GM18499 (cell line): Measurements from ENCODE around the gene VSTM2A.
"Not testable (repeated sequence)": the region's sequence is repeated elsewhere in the genome, so short reads cannot be mapped to it uniquely, and the experiment has no call there.

Experiments used
- ATAC-seq: cut with Tn5 transposase; IDR thresholded peaks from one replicate; pipeline ENCODE4 v1.9.1; 2021; ENCODE audit warnings: moderate number of reproducible peaks; ENCODE audit not compliant: insufficient read depth, unreplicated experiment

VSTM2A gene

GRCh38 chr7:54541669-54542625 lies at the start of gene VSTM2A:
VSTM2A (plus strand) TSS chr7:54542375; CDS start chr7:54542731, 356 bp downstream.
- ATAC-seq: no peak

- ATAC-seq: not testable (repeated sequence)
Observed at GRCh38 chr7:54504531-54504930, 37.6 kb upstream of the VSTM2A start.

GRCh38 chr7:54529568-54529967 lies 12.6 kb upstream of the VSTM2A start:
- no peak for ATAC-seq

GRCh38 chr7:54538122-54538521 lies 4.1 kb upstream of the VSTM2A start:
- no peak for ATAC-seq

GRCh38 chr7:54543051-54543488 lies 895 bp downstream of the VSTM2A start:
- no peak for ATAC-seq

GRCh38 chr7:54544149-54544526 lies 2.0 kb downstream of the VSTM2A start:
- ATAC-seq: no peak

- no peak for ATAC-seq
Observed at GRCh38 chr7:54544527-54545240, 2.5 kb downstream of the VSTM2A start.

DNA sequence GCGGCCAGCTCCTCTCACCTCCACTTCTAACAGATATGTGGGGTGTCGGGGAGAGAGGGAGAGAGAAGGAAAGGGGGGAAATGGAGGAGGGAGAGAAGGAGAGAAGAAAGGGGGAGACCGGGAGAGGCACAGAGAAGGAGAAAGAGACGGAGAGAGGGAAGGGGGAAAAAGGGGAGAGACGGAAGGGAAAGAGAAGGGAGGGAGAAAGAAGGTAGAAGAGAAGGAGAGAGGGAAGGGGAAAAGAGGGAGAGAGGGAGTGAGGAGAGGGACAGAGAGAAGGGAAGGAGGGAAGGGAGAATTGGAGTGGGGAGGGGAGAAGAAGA lies 3.0 kb downstream of the VSTM2A start:
- no peak for ATAC-seq

- ATAC-seq: no peak
Observed at GRCh38 chr7:54546081-54546985, 4.2 kb downstream of the VSTM2A start.

GRCh38 chr7:54546986-54547314 lies 4.8 kb downstream of the VSTM2A start:
- no peak for ATAC-seq

GRCh38 chr7:54550471-54550870 lies 8.3 kb downstream of the VSTM2A start:
- ATAC-seq: no peak

DNA sequence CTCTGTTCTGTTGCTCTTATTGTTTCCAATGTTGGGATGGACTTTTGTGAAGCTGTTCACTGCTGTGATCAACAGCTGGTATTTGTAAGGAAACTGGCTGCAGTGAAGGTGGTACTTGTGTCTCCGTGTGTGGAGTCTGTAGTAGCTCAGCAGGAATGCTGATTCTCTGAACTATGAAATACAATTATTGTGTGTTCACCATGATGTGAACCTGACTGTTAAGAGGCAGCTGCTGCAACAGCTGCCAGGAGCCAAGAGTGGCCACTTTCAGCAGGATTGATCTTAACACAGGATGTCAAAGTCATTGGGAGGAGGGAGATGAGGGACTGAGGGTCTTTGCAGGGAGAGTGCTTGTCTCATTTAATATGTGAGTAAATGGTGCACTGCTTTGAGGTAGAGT lies 13.9 kb downstream of the VSTM2A start:
- no peak for ATAC-seq

DNA sequence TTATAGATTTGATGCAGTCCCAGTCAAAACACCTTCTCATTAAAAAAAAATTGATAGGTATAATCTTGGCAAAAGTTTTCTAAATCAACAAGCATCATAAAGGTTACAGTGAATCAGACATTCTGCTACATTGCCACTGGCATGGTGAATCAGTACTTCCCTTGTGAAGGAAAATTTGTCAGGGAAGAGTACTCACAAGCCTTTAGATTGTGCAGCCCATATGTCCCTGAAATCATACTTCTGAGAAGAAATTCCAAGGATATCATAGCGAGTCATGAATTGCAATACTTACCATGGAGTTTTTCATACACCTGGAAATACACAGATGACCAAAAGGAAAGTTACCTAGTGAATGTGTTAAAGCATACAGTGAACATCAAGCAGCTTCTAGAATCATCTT lies 17.2 kb downstream of the VSTM2A start:
- no peak for ATAC-seq

DNA sequence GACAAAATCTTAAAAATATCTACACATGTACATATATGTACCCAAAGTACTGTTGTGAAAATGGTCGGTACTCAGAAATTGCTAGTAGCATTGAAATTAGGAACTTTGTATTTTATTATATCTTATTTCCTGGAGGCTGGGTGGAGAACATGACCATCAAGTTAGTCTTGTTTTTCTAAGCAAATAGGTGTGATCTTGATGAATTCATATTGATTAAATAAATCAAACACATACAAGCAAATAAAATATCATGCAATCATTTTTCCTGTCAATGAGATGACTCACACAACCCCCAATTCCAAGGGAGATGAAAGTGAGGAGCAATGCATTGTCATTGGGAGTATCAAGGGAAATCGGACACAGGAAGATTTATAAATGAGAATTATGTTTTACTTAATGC lies 18.0 kb downstream of the VSTM2A start:
- ATAC-seq: no peak

- ATAC-seq: no peak
Observed at GRCh38 chr7:54560723-54561122, 18.5 kb downstream of the VSTM2A start.

DNA sequence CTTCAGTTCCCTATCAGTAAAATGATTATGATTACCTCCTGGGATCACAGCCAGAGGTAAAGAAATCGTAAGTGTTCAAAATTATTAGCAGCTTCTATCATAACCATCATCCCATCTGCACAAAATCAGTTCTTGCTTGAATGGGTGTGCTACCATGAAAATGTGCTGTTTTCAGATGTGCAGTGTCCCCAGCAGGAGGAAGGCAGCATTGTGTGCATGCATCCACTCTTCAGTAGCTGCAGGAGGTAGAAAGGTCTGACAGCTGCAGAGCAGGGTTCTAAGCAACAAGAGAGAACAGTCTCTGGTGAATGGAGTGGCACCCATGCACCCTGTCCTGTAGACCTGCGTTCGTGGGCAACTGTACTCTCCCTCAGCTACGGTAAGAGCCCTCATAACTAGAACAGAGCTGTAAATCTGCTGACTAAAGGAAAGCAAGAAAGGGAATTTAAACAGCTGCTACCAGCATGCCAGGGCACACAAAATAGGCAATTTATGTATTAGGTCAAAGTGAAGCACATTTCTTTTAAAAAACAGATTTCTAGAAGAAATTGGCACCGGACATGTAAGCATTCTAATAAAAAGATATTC lies 21.2 kb downstream of the VSTM2A start:
- ATAC-seq: no peak

GRCh38 chr7:54565432-54565831 lies 23.3 kb downstream of the VSTM2A start:
- no peak for ATAC-seq

DNA sequence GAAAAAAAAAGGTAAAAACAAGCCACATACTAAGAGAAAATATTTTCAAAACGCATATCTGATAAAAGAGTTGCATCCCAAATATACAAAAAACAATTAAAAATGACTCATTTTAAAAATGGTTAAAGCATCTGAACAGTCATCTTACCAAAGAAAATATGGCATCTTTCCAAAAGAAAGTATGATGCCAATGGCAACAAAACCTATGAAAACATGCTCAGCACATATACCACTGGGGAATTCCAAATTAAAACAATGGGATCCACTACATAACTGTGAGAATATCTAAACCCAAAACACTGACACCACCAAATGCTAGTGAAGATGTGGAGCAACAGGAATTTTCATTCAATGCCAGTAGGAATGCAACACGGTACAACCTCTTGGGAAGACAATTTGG lies 39.3 kb downstream of the VSTM2A start:
- ATAC-seq: no peak

GRCh38 chr7:54591404-54592386 lies 49.5 kb downstream of the VSTM2A start:
- no peak for ATAC-seq
